ENCODE data around the gene YAP1. TPM values are rescaled to one million over a fixed set of nuclear protein-coding genes. Genes with fewer than 3 reads are reported as not detected.

Gene YAP1
- total and polyA plus RNA-seq, 2 donors (not counting 1 experiment from before 2014, with no cell fraction given) = 116 to 169 TPM

- Histone ChIP-seq H3K36me3 (ENCODE audit: control insufficient read depth, insufficient read depth, low read length) (no peaks in the 10 kb centered on the region), H3K79me2 (ENCODE audit: control insufficient read depth, insufficient read depth, low read length) (no peaks in the 10 kb centered on the region), H3K4me1 (ENCODE audit: control insufficient read depth, extremely low read depth, insufficient read depth, low read length) (no peaks in the 10 kb centered on the region), H3K4me3 (replicated peaks in 1 of 4; ENCODE audit: control extremely low read depth in 1 of 4, insufficient read depth in 1 of 4, low read depth in 3 of 4, low read length in 4 of 4) (peak overlapping the region in 1 of 4 experiments; percentile 48), H3K27me3 (ENCODE audit: control insufficient read depth, insufficient read depth, low read length) (no peaks in the 10 kb centered on the region), H3K27ac (ENCODE audit: insufficient read depth, low read length) (no peak overlapping the region), H2AFZ (ENCODE audit: low read length) (no peak overlapping the region), H3K4me2 (ENCODE audit: extremely low read depth, insufficient read depth, low read length) (no peak overlapping the region), H3K9me3 (ENCODE audit: control insufficient read depth, insufficient read depth, low read depth, low read length) (no peaks in the 10 kb centered on the region), H4K20me1 (ENCODE audit: control insufficient read depth, extremely low read depth, insufficient read depth, low read length) (no peaks in the 10 kb centered on the region), H3K9ac (ENCODE audit: insufficient read depth, low read length) (no peak overlapping the region)
- no peak for DNase-seq (ENCODE audit: low read depth in 2 of 2)
- no peak for TF ChIP-seq CTCF (conservative IDR thresholded peaks at IDR 0.05 in 1 of 2, IDR thresholded peaks at IDR 0.05 in 1 of 2; ENCODE audit: low read depth in 1 of 2, low read length in 2 of 2)
- TF ChIP-seq EZH2 (IDR thresholded peaks at IDR 0.05; ENCODE audit: low read length, missing control alignments) = no peak
These were observed 170.1 kb downstream of the YAP1 start for GRCh38 chr11:102280245-102280833.

Other genes with a start within 250 kb of the YAP1 start
- 1.8 and 6.4 TPM in 2 replicates for gene CEP126, start 195.4 kb upstream of the YAP1 start, total RNA-seq
- 2.5 and 4.7 TPM in 2 replicates for gene CEP126, start 195.4 kb upstream of the YAP1 start, polyA plus RNA-seq
- 0.17 and 0.77 TPM in 2 replicates for gene ANGPTL5, start 193.9 kb upstream of the YAP1 start, total RNA-seq
- 0.11 and 0.18 TPM in 2 replicates for gene ANGPTL5, start 193.9 kb upstream of the YAP1 start, polyA plus RNA-seq
- 6.4 and 7.9 TPM in 2 replicates for gene CFAP300, start 63.0 kb upstream of the YAP1 start, total RNA-seq
- 5.6 and 6.4 TPM in 2 replicates for gene CFAP300, start 63.0 kb upstream of the YAP1 start, polyA plus RNA-seq
- 3.3 TPM in 2 replicates for gene BIRC3, start 207.0 kb downstream of the YAP1 start, total RNA-seq
- 0.58 and 0.66 TPM in 2 replicates for gene BIRC3, start 207.0 kb downstream of the YAP1 start, polyA plus RNA-seq
- 59.6 and 69.3 TPM in 2 replicates for gene BIRC2, start 236.8 kb downstream of the YAP1 start, total RNA-seq
- gene BIRC2, start 236.8 kb downstream of the YAP1 start, polyA plus RNA-seq = 38.4 and 45.4 TPM in 2 replicates